ENCODE results near the gene RTF2. TPM values are rescaled to one million over a fixed set of nuclear protein-coding genes. Genes with fewer than 3 reads are reported as not detected.
A peak's percentile ranks its signal among the peaks of the same experiment; 100 is the strongest.
"Not testable (repeated sequence)": the region's sequence is repeated elsewhere in the genome, so short reads cannot be mapped to it uniquely, and the experiment has no call there.

The RTF2 gene
- total RNA-seq, 1 experiment from 2014 or later, result 131 TPM

GRCh38 chr20:56551571-56551970, 83.1 kb downstream of the RTF2 start:
- DNase-seq (ENCODE audit: low spot score), result no peak

GRCh38 chr20:56552911-56553629, 84.6 kb downstream of the RTF2 start:
- DNase-seq (ENCODE audit: low spot score), result no peak

DNA sequence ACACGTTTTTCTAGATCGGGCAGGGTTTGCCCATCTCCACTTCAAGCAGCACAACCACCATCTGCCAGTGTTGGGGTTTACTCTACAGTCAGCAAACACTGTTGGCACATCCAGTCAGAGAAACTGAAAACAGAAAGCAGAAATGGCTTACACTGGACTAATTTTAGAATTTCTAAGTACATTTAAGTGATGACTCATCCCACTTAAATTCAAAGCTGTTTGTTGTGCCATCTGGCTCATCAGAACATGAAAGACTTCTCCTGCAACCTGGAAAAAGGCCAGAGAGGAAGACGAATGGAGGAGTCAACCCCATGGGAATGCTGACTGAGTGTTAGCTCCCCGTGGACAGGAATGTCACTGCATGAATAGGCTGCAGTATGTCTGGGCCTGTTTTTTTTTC, 86.4 kb downstream of the RTF2 start:
- peak; percentile 98 for DNase-seq (ENCODE audit: low spot score)

DNA sequence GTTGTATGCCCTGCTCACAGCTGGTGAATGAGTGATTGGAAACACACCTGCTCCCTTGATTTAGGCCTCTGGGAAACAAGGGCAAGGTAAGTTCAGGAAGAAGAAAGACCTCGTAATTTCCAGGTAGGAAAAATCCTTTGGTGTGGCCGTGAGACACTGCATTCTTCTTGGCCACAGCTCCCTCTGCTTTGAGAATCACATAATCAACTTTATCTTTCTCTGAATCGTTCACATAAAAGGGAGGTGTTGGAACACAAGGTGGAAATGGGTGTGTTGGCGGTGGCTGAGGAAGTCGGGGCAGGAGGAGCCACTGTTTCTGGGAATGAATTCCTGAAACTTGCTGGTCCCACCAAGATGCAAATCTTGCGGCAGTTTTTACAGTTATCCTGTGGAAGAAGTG, 90.5 kb downstream of the RTF2 start:
- no peak for DNase-seq (ENCODE audit: low spot score)

DNA sequence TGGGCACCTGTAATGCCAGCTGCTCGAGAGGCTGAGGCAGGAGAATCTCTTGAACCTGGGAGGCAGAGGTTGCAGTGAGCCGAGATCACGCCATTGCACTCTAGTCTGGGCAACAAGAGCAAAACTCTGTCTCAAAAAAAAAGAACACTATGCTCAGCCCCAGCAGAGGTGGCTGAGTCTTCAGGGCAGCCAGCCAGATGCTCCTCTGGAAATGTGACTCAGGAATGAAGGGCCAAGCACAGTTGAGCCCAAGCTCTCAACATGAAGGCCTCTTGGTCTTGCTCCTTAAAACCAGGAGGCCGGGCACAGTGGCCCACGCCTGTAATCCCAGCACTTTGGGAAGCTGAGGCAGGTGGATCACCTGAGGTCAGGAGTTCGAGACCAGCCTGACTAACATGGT, 96.1 kb downstream of the RTF2 start:
- not testable (repeated sequence) for DNase-seq (ENCODE audit: low spot score)

DNA sequence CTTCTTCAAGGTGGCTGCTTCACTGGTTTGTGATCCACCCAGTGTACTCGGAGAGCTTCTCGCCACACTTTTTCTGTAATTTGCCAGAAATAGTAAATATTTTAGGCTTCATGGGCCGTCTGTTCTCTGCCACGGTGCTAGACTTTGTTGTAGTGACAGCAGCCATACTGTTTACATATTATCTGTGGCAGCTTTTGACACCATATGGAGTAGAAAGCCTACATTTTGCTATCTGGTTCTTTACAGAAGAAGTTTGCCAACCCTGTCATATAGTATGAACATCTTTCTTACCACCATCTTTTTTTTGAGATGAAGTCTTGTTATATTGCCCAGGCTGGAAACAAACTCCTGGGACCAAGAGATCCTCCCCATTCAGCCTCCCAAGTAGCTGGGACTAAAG, 97.1 kb downstream of the RTF2 start:
- no peak for DNase-seq (ENCODE audit: low spot score)

- peak; percentile 29 for DNase-seq (ENCODE audit: low spot score)
Measured at GRCh38 chr20:56566621-56567020, 98.2 kb downstream of the RTF2 start.

Other genes with a start within 250 kb of the RTF2 start
- not detected in 2 replicates for gene MC3R, start 219.9 kb upstream of the RTF2 start, total RNA-seq (2014; rRNA removed; shearing (Covaris generic))
- gene FAM210B, start 109.7 kb upstream of the RTF2 start, total RNA-seq (2014; rRNA removed; shearing (Covaris generic)), result 40.1 and 42.3 TPM in 2 replicates
- gene AURKA, start 76.4 kb upstream of the RTF2 start, total RNA-seq (2014; rRNA removed; shearing (Covaris generic)), result 131 and 137 TPM in 2 replicates
- gene CSTF1, start 76.0 kb upstream of the RTF2 start, total RNA-seq (2014; rRNA removed; shearing (Covaris generic)), result 48.7 and 68.4 TPM in 2 replicates
- gene CASS4, start 56.4 kb upstream of the RTF2 start, total RNA-seq (2014; rRNA removed; shearing (Covaris generic)), result not detected in 2 replicates
- gene FAM209A, start 56.1 kb downstream of the RTF2 start, total RNA-seq (2014; rRNA removed; shearing (Covaris generic)), result not detected in 2 replicates
- gene FAM209B, start 64.6 kb downstream of the RTF2 start, total RNA-seq (2014; rRNA removed; shearing (Covaris generic)), result not detected in 2 replicates
- gene TFAP2C, start 160.7 kb downstream of the RTF2 start, total RNA-seq (2014; rRNA removed; shearing (Covaris generic)), result 1.9 and 2.0 TPM in 2 replicates